Lung (tissue), 5 donors: ENCODE measurements around the gene SLC19A2. TPM values are rescaled to one million over a fixed set of nuclear protein-coding genes. Genes with fewer than 3 reads are reported as not detected.

Experiments used
- polyA plus RNA-seq, 2 donors: library from polyadenylated mRNA; stranded (reverse); fragments of 200-250 nt; gene quantifications; one replicate each; pipeline ENCODE4 v1.2.1, GENCODE V29; 2013
- small RNA-seq: library from RNA; depleted of rRNA; stranded (forward); fragments of <200 nt; gene quantifications from one replicate; pipeline ENCODE3, GENCODE V24; 2014; ENCODE audit warnings: low replicate concordance
- total RNA-seq, 2 donors: library from RNA; depleted of rRNA in 1 of 2; stranded (reverse); fragments of >200 nt in 1 of 2; gene quantifications; one replicate each; pipeline ENCODE4 v1.2.1, GENCODE V29; 2014 to 2021
- donor health status: Bipolar disorder and iron deficiency.
- donor health status: healthy.
- donor health status: DM: yes; HTN: yes; CAD: no.

The SLC19A2 gene
- total and polyA plus RNA-seq, 4 donors, result 15.6 to 23.1 (median 17.4) TPM

Small RNA genes lying within 50 kb of the gene (small RNA-seq; reads per million reads assigned to genes)
- gene AL021068.2, result not detected

Other genes with a start within 250 kb of the SLC19A2 start
- 10 to 100 TPM; 22.9 to 43.7 TPM for gene NME7, start 118.1 kb downstream of the SLC19A2 start, total RNA-seq
- gene NME7, start 118.1 kb downstream of the SLC19A2 start, polyA plus RNA-seq, result 10 to 100 TPM in 1 of 2 donors, 1 to 10 TPM in 1; 6.2 to 13.1 TPM
- 10 to 100 TPM; 22.1 to 31.5 TPM for gene BLZF1, start 117.7 kb downstream of the SLC19A2 start, total RNA-seq
- gene BLZF1, start 117.7 kb downstream of the SLC19A2 start, polyA plus RNA-seq, result 10 to 100 TPM in 1 of 2 donors, 1 to 10 TPM in 1; 8.0 to 11.0 TPM
- 1 to 10 TPM; 4.8 to 5.7 TPM for gene CCDC181, start 58.5 kb downstream of the SLC19A2 start, total RNA-seq
- 1 to 10 TPM; 2.9 to 4.5 TPM for gene CCDC181, start 58.5 kb downstream of the SLC19A2 start, polyA plus RNA-seq
- gene F5, start 100.5 kb upstream of the SLC19A2 start, total RNA-seq, result 1 to 10 TPM in 1 of 2 donors, under 1 TPM in 1; 0.74 to 3.4 TPM
- gene F5, start 100.5 kb upstream of the SLC19A2 start, polyA plus RNA-seq, result 1 to 10 TPM; 1.5 to 5.3 TPM
- 10 to 100 TPM; 11.2 to 13.0 TPM for gene SELP, start 144.2 kb upstream of the SLC19A2 start, total RNA-seq
- 10 to 100 TPM in 1 of 2 donors, 1 to 10 TPM in 1; 9.3 to 12.1 TPM for gene SELP, start 144.2 kb upstream of the SLC19A2 start, polyA plus RNA-seq
- gene SELL, start 225.7 kb upstream of the SLC19A2 start, total RNA-seq, result 10 to 100 TPM; 15.1 to 22.7 TPM
- gene SELL, start 225.7 kb upstream of the SLC19A2 start, polyA plus RNA-seq, result 100 to 1,000 TPM in 1 of 2 donors, 1 to 10 TPM in 1; 3.6 to 143 TPM
- gene SELE, start 248.1 kb upstream of the SLC19A2 start, total RNA-seq, result 1 to 10 TPM; 3.2 to 4.5 TPM
- gene SELE, start 248.1 kb upstream of the SLC19A2 start, polyA plus RNA-seq, result 10 to 100 TPM in 1 of 2 donors, 1 to 10 TPM in 1; 2.1 to 40.2 TPM